Fibroblast of skin of left biceps (primary cell): ENCODE measurements around the gene GINS3.
"Not testable (repeated sequence)": the region's sequence is repeated elsewhere in the genome, so short reads cannot be mapped to it uniquely, and the experiment has no call there.

Source experiments
- DNase-seq, 2 experiments: peaks; one replicate each; pipeline ENCODE4 v3.0.0-alpha.2; 2013; ENCODE audit warnings: low read depth in 2 of 2

GINS3 gene

GRCh38 chr16:58389724-58390123 is 2.5 kb upstream of the GINS3 start:
- DNase-seq, result no peak

- no peak for DNase-seq
Observed at GRCh38 chr16:58393138-58393504, 850 bp downstream of the GINS3 start.

GRCh38 chr16:58396897-58397296 is 4.6 kb downstream of the GINS3 start:
- not testable (repeated sequence) for DNase-seq

- no peak for DNase-seq
Observed at GRCh38 chr16:58399718-58400633, 7.7 kb downstream of the GINS3 start.

GRCh38 chr16:58401305-58401704 is 9.0 kb downstream of the GINS3 start:
- DNase-seq, result not testable (repeated sequence)

- DNase-seq, result no peak
Observed at GRCh38 chr16:58402796-58403195, 10.5 kb downstream of the GINS3 start.

GRCh38 chr16:58409316-58409973 is 17.2 kb downstream of the GINS3 start:
- DNase-seq, result peak in 1 of 2 experiments; percentile 8

GRCh38 chr16:58411336-58411735 is 19.1 kb downstream of the GINS3 start:
- DNase-seq, result no peak

GRCh38 chr16:58411736-58412614 is 19.7 kb downstream of the GINS3 start:
- no peak for DNase-seq

- not testable (repeated sequence) for DNase-seq
Observed at GRCh38 chr16:58412615-58412970, 20.3 kb downstream of the GINS3 start.

- no peak for DNase-seq
Observed at GRCh38 chr16:58413359-58413758, 21.1 kb downstream of the GINS3 start.

- no peak for DNase-seq
Observed at GRCh38 chr16:58415003-58415402, 22.7 kb downstream of the GINS3 start.

- not testable (repeated sequence) for DNase-seq
Observed at GRCh38 chr16:58415961-58416360, 23.7 kb downstream of the GINS3 start.

- DNase-seq, result no peak
Observed at GRCh38 chr16:58417035-58417434, 24.8 kb downstream of the GINS3 start.

GRCh38 chr16:58417600-58417999 is 25.3 kb downstream of the GINS3 start:
- no peak for DNase-seq

GRCh38 chr16:58418026-58418425 is 25.8 kb downstream of the GINS3 start:
- DNase-seq, result no peak

GRCh38 chr16:58418601-58419000 is 26.3 kb downstream of the GINS3 start:
- no peak for DNase-seq

- DNase-seq, result no peak
Observed at GRCh38 chr16:58419241-58419990, 27.1 kb downstream of the GINS3 start.

GRCh38 chr16:58421059-58421458 is 28.8 kb downstream of the GINS3 start:
- DNase-seq, result no peak

- no peak for DNase-seq
Observed at GRCh38 chr16:58421529-58421928, 29.3 kb downstream of the GINS3 start.

- no peak for DNase-seq
Observed at GRCh38 chr16:58422809-58423208, 30.5 kb downstream of the GINS3 start.
